HCT116 (cell line): Measurements from ENCODE around the gene HECW1. TPM values are rescaled to one million over a fixed set of nuclear protein-coding genes. Genes with fewer than 3 reads are reported as not detected.

Experiments
- ATAC-seq: fragments of 200-7000 bp; cut with Tn5 transposase; 2 replicates; pipeline ENCODE4 v1.9.1; 2020; ENCODE audit warnings: mild to moderate bottlenecking, moderate library complexity
- BruUV-seq: library from RNA; stranded (reverse); fragments of 400-500 nt; replicated peaks from 2 replicates; lab custom pipeline; 2021; lab: Mats Ljungman, UMichigan
- CTCF ChIA-PET: fragments of 300-600 bp; sonication (Branson Sonifier 250); formaldehyde crosslinking; loops from one replicate; lab custom pipeline; 2021; ENCODE audit warnings: antibody characterized with exemption; lab: Charles Lee
- POLR2A ChIA-PET: fragments of 300-600, 350-600 bp; sonication (Branson Sonifier 250); formaldehyde crosslinking; loops from one replicate; lab custom pipeline; 2021; ENCODE audit warnings: antibody characterized with exemption; lab: Charles Lee
- RAD21 ChIA-PET, 2 experiments: fragments of 300-600 bp; sonication (Branson Sonifier 250); formaldehyde crosslinking; loops; one replicate each; lab custom pipeline; 2023; ENCODE audit warnings: low total read pairs in 2 of 2; ENCODE audit not compliant: uncharacterized antibody in 2 of 2, unreplicated experiment in 2 of 2, low non-redundant PET in 1 of 2; lab: Charles Lee
- DNase-seq: peaks from one replicate; pipeline ENCODE4 v3.0.0-alpha.2; 2010; ENCODE audit warnings: low read depth, low spot score
- H2AFZ ChIP-seq: fragments of 200-600 bp; shearing (Covaris generic), sonication (generic); 2 replicates; pipeline ENCODE4 v1.6.1; 2017; ENCODE audit warnings: low read depth, mixed run types, mixed read lengths, antibody characterized with exemption, low read length; ENCODE audit not compliant: poor library complexity, severe bottlenecking
- H3K27ac ChIP-seq: 2 replicates; pipeline ENCODE4 v1.5.1; 2012; ENCODE audit warnings: low read depth, low read length
- H3K27me3 ChIP-seq: fragments of 200-600 bp; sonication (generic); 2 replicates; pipeline ENCODE4 v1.6.1; 2016; ENCODE audit warnings: mixed run types, low read length, mixed read lengths; ENCODE audit not compliant: insufficient read depth
- H3K36me3 ChIP-seq, 2 experiments: fragments of 200-500 bp in 1 of 2; fragments of 200-600 bp in 1 of 2; sonication (Bioruptor generic) in 1 of 2; sonication (generic) in 1 of 2; 2 replicates each; pipeline versions ENCODE4 v1.5.1 to v1.6.1; 2014 to 2016; ENCODE audit warnings: low read length in 2 of 2, inconsistent platforms in 1 of 2, mixed read lengths in 1 of 2, mixed run types in 1 of 2; ENCODE audit not compliant: insufficient read depth in 2 of 2, control insufficient read depth in 1 of 2
- H3K4me1 ChIP-seq, 2 experiments: fragments of 200-600 bp in 1 of 2; sonication (generic) in 1 of 2; 2 replicates each; pipeline versions ENCODE4 v1.5.1 to v1.6.1; 2012 to 2017; ENCODE audit warnings: low read length in 2 of 2, inconsistent platforms in 1 of 2, mild to moderate bottlenecking in 1 of 2, mixed read lengths in 1 of 2, mixed run types in 1 of 2, moderate library complexity in 1 of 2; ENCODE audit not compliant: insufficient read depth in 2 of 2, control insufficient read depth in 1 of 2
- H3K4me2 ChIP-seq: fragments of 200-600 bp; sonication (generic); 2 replicates; pipeline ENCODE4 v1.6.1; 2017; ENCODE audit warnings: mixed run types, low read length, mixed read lengths
- H3K4me3 ChIP-seq, 2 experiments: fragments of 200-600 bp in 1 of 2; sonication (generic) in 1 of 2; replicated peaks in 1 of 2; 2 replicates each; pipeline ENCODE4 v1.5.1; 2011 to 2016; ENCODE audit warnings: low read length in 2 of 2, control low read depth in 1 of 2, low read depth in 1 of 2, mild to moderate bottlenecking in 1 of 2, mixed read lengths in 1 of 2, mixed run types in 1 of 2
- H3K79me2 ChIP-seq: fragments of 200-600 bp; sonication (generic); 2 replicates; pipeline ENCODE4 v1.6.1; 2017; ENCODE audit warnings: mild to moderate bottlenecking, mixed run types, low read length, moderate library complexity, mixed read lengths; ENCODE audit not compliant: insufficient read depth
- H3K9ac ChIP-seq: fragments of 200-600 bp; sonication (generic); 2 replicates; pipeline ENCODE4 v1.6.1; 2016; ENCODE audit warnings: low read length, mixed read lengths
- H3K9me2 ChIP-seq: fragments of 200-600 bp; sonication (generic), shearing (Covaris generic); 2 replicates; pipeline ENCODE4 v1.6.1; 2017; ENCODE audit warnings: mixed run types, mild to moderate bottlenecking, moderate library complexity; ENCODE audit not compliant: insufficient read depth
- H3K9me3 ChIP-seq, 2 experiments: fragments of 200-500 bp in 1 of 2; fragments of 200-600 bp in 1 of 2; sonication (Bioruptor generic) in 1 of 2; sonication (generic) in 1 of 2; 2 replicates each; pipeline ENCODE4 v1.6.1; 2014 to 2017; ENCODE audit warnings: low read length in 2 of 2, mixed read lengths in 2 of 2, inconsistent platforms in 1 of 2, low read depth in 1 of 2, mild to moderate bottlenecking in 1 of 2, mixed run types in 1 of 2, moderate library complexity in 1 of 2; ENCODE audit not compliant: control insufficient read depth in 1 of 2, insufficient read depth in 1 of 2
- H4K20me1 ChIP-seq: fragments of 200-600 bp; sonication (generic), shearing (Covaris generic); 2 replicates; pipeline ENCODE4 v1.6.1; 2017; ENCODE audit warnings: mixed run types, mild to moderate bottlenecking, moderate library complexity; ENCODE audit not compliant: insufficient read depth
- CEBPB ChIP-seq: IDR thresholded peaks from 2 replicates; pipeline ENCODE4 v1.6.1; 2012; ENCODE audit warnings: low read depth
- EZH2 ChIP-seq: fragments of 200-600 bp; sonication (generic); IDR thresholded peaks from 2 replicates; pipeline ENCODE4 v1.6.1; 2017; ENCODE audit warnings: antibody characterized with exemption, mixed run types
- EZH2phosphoT487 ChIP-seq: fragments of 200-600 bp; IDR thresholded peaks from 2 replicates; pipeline ENCODE4 v1.6.1; 2018; ENCODE audit warnings: antibody characterized with exemption, borderline replicate concordance
- FOSL1 ChIP-seq: IDR thresholded peaks from 2 replicates; pipeline ENCODE4 v1.6.1; 2012; ENCODE audit warnings: low read depth
- JUND ChIP-seq: IDR thresholded peaks from 2 replicates; pipeline ENCODE4 v1.6.1; 2012
- POLR2A ChIP-seq: IDR thresholded peaks from 2 replicates; pipeline ENCODE4 v1.7.0; 2011; ENCODE audit warnings: borderline replicate concordance; ENCODE audit not compliant: insufficient read depth, insufficient read length; ENCODE audit errors: extremely low read depth
- POLR2AphosphoS5 ChIP-seq: IDR thresholded peaks from 2 replicates; pipeline ENCODE4 v1.6.1; 2011; ENCODE audit warnings: mild to moderate bottlenecking, low read depth, low read length, moderate library complexity
- RAD21 ChIP-seq: IDR thresholded peaks from 2 replicates; pipeline ENCODE4 v1.6.1; 2012; ENCODE audit warnings: low read depth, mild to moderate bottlenecking
- SIN3A ChIP-seq: IDR thresholded peaks from 2 replicates; pipeline ENCODE4 v1.6.1; 2012; ENCODE audit warnings: low read depth
- SRF ChIP-seq: IDR thresholded peaks from 2 replicates; pipeline ENCODE4 v1.6.1; 2012; ENCODE audit warnings: low read depth
- TCF7L2 ChIP-seq: IDR thresholded peaks from 2 replicates; pipeline ENCODE4 v1.7.0; 2011; ENCODE audit warnings: borderline replicate concordance, inconsistent platforms; ENCODE audit not compliant: insufficient read depth, insufficient read length; ENCODE audit errors: extremely low read depth
- ZNF274 ChIP-seq: fragments of 200-500 bp; sonication (Bioruptor generic); IDR thresholded peaks from 2 replicates; pipeline ENCODE4 v1.6.1; 2014; ENCODE audit warnings: mild to moderate bottlenecking, low read depth, low read length, inconsistent platforms
- intact Hi-C: fragments of 100-400 bp; cut with micrococcal nuclease; formaldehyde crosslinking; loops from 2 replicates; pipeline ENCODE4 v1.10.0; 2022
- total RNA-seq: library from RNA; stranded (reverse); gene quantifications from one replicate; pipeline ENCODE4 v1.2.1, GENCODE V29; 2021; ENCODE audit not compliant: unreplicated experiment
- TF ChIP-seq, protein P1 (sequence below): IDR thresholded peaks from 2 replicates; pipeline ENCODE4 v1.6.1; 2012; ENCODE audit warnings: low read depth
- TF ChIP-seq, protein P2 (sequence below): IDR thresholded peaks from 2 replicates; pipeline ENCODE4 v1.6.1; 2012
- TF ChIP-seq, protein P3 (sequence below): IDR thresholded peaks from 2 replicates; pipeline ENCODE4 v1.6.1; 2011; ENCODE audit warnings: mild to moderate bottlenecking, low read length, moderate library complexity; ENCODE audit not compliant: insufficient replicate concordance; ENCODE audit errors: extremely low read depth
- TF ChIP-seq, protein P4 (sequence below), 3 experiments: fragments of 200-600 bp in 1 of 3; sonication (generic) in 1 of 3; IDR thresholded peaks in 2 of 3; conservative IDR thresholded peaks in 1 of 3; 2 replicates each; pipeline ENCODE4 v1.5.1; 2012 to 2017; ENCODE audit warnings: low read depth in 2 of 3, low read length in 2 of 3, antibody characterized with exemption in 1 of 3, borderline replicate concordance in 1 of 3, control low read depth in 1 of 3, mild to moderate bottlenecking in 1 of 3, mixed read lengths in 1 of 3, mixed run types in 1 of 3, moderate library complexity in 1 of 3; ENCODE audit not compliant: insufficient read depth in 1 of 3

HECW1 gene
- total RNA-seq, 1 experiment from 2014 or later: 5.6 TPM

DNA sequence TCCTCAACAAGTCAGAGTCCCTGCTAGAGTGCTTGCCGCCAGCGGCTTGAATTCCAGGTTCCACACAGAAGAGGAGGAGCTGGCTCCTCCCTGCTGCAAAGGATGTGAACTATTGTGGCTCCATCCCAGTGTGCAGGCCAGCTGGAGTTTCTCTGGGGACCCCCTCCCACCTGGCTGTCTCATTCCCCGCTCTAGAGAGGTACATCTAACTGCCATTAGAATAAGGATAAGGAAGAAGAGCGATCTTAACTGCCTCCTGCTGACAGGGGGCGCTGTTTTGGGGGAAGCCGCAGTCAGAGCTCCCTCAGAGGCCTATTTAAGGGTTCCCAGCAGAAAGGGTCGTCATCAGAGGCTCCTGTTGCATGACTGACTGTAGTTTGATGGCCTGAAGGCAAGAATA, 40.8 kb upstream of the HECW1 start:
- no peaks in the 10 kb centered on the region for H3K36me3 ChIP-seq
- DNase-seq: peak; percentile 12
- no peaks in the 10 kb centered on the region for H3K27me3 ChIP-seq
- no peaks in the 10 kb centered on the region for H3K9me2 ChIP-seq
- no peak overlapping the region for H3K4me2 ChIP-seq
- no peaks in the 10 kb centered on the region for H3K4me1 ChIP-seq
- CTCF ChIA-PET: interaction anchor here (0.7 to 1.4 kb wide), 4 partner anchors 8 to 368 kb away, joined by 3 to 7 read pairs (median 4); no protein-coding TSS in a partner anchor
- no TSS peak for BruUV-seq
- no peak overlapping the region for H3K4me3 ChIP-seq
- H4K20me1 ChIP-seq: no peaks in the 10 kb centered on the region
- peak overlapping the region; percentile 75 for H2AFZ ChIP-seq
- peak; percentile 90 for ATAC-seq
- RAD21 ChIA-PET: no interaction called here
- no peaks in the 10 kb centered on the region for H3K79me2 ChIP-seq
- H3K9me3 ChIP-seq: no peaks in the 10 kb centered on the region
- intact Hi-C loops: loop anchor here (5.0 kb wide), 1 partner anchor 191 kb away; no protein-coding TSS in a partner anchor
- POLR2A ChIA-PET: no interaction called here
- TF ChIP-seq POLR2A (no peak), RAD21 (peak; percentile 37), JUND (no peak), POLR2AphosphoS5 (no peak), SIN3A (no peak), CEBPB (no peak), EZH2 (no peak), EZH2phosphoT487 (no peak), SRF (no peak), FOSL1 (no peak), TCF7L2 (no peak), ZNF274 (no peak)
- TF ChIP-seq, protein P1, sequence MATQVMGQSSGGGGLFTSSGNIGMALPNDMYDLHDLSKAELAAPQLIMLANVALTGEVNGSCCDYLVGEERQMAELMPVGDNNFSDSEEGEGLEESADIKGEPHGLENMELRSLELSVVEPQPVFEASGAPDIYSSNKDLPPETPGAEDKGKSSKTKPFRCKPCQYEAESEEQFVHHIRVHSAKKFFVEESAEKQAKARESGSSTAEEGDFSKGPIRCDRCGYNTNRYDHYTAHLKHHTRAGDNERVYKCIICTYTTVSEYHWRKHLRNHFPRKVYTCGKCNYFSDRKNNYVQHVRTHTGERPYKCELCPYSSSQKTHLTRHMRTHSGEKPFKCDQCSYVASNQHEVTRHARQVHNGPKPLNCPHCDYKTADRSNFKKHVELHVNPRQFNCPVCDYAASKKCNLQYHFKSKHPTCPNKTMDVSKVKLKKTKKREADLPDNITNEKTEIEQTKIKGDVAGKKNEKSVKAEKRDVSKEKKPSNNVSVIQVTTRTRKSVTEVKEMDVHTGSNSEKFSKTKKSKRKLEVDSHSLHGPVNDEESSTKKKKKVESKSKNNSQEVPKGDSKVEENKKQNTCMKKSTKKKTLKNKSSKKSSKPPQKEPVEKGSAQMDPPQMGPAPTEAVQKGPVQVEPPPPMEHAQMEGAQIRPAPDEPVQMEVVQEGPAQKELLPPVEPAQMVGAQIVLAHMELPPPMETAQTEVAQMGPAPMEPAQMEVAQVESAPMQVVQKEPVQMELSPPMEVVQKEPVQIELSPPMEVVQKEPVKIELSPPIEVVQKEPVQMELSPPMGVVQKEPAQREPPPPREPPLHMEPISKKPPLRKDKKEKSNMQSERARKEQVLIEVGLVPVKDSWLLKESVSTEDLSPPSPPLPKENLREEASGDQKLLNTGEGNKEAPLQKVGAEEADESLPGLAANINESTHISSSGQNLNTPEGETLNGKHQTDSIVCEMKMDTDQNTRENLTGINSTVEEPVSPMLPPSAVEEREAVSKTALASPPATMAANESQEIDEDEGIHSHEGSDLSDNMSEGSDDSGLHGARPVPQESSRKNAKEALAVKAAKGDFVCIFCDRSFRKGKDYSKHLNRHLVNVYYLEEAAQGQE: no peak
- TF ChIP-seq, protein P2, sequence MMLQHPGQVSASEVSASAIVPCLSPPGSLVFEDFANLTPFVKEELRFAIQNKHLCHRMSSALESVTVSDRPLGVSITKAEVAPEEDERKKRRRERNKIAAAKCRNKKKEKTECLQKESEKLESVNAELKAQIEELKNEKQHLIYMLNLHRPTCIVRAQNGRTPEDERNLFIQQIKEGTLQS: no peak
- TF ChIP-seq, protein P3, sequence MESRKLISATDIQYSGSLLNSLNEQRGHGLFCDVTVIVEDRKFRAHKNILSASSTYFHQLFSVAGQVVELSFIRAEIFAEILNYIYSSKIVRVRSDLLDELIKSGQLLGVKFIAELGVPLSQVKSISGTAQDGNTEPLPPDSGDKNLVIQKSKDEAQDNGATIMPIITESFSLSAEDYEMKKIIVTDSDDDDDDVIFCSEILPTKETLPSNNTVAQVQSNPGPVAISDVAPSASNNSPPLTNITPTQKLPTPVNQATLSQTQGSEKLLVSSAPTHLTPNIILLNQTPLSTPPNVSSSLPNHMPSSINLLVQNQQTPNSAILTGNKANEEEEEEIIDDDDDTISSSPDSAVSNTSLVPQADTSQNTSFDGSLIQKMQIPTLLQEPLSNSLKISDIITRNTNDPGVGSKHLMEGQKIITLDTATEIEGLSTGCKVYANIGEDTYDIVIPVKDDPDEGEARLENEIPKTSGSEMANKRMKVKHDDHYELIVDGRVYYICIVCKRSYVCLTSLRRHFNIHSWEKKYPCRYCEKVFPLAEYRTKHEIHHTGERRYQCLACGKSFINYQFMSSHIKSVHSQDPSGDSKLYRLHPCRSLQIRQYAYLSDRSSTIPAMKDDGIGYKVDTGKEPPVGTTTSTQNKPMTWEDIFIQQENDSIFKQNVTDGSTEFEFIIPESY: no peak
- TF ChIP-seq, protein P4, sequence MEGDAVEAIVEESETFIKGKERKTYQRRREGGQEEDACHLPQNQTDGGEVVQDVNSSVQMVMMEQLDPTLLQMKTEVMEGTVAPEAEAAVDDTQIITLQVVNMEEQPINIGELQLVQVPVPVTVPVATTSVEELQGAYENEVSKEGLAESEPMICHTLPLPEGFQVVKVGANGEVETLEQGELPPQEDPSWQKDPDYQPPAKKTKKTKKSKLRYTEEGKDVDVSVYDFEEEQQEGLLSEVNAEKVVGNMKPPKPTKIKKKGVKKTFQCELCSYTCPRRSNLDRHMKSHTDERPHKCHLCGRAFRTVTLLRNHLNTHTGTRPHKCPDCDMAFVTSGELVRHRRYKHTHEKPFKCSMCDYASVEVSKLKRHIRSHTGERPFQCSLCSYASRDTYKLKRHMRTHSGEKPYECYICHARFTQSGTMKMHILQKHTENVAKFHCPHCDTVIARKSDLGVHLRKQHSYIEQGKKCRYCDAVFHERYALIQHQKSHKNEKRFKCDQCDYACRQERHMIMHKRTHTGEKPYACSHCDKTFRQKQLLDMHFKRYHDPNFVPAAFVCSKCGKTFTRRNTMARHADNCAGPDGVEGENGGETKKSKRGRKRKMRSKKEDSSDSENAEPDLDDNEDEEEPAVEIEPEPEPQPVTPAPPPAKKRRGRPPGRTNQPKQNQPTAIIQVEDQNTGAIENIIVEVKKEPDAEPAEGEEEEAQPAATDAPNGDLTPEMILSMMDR (IDR thresholded peaks at IDR 0.05 in 2 of 3, conservative IDR thresholded peaks at IDR 0.05 in 1 of 3; ENCODE audit: borderline replicate concordance in 1 of 3, insufficient read depth in 1 of 3, low read depth in 2 of 3, low read length in 2 of 3): peak; percentile 23 to 82 (median 76); a peak in 4 of 6 replicates
- no peak overlapping the region for H3K27ac ChIP-seq
- H3K9ac ChIP-seq: no peak overlapping the region
